Measurements from ENCODE around the gene ZNF775. TPM values are rescaled to one million over a fixed set of nuclear protein-coding genes. Genes with fewer than 3 reads are reported as not detected.

The ZNF775 gene
- total and polyA plus RNA-seq, 2 of the 13 experiments (the other 11 are each of a cell fraction or from before 2014, with no cell fraction given) = 3.1 to 3.2 TPM

- TF ChIP-seq ZBTB43 (CRISPR knock-in tag; conservative IDR thresholded peaks at IDR 0.05) (no peak), MXD1 (CRISPR knock-in tag; IDR thresholded peaks at IDR 0.05) (0 out of 2 replicates have a peak, but pooled peaks have one; percentile 34), ZNF605 (CRISPR knock-in tag; IDR thresholded peaks at IDR 0.05) (0 out of 2 replicates have a peak, but pooled peaks have one; percentile 38), ZNF709 (CRISPR knock-in tag; IDR thresholded peaks at IDR 0.05) (0 out of 2 replicates have a peak, but pooled peaks have one; percentile 3), POLR2G (IDR thresholded peaks at IDR 0.05; ENCODE audit: low read depth, low read length) (0 out of 2 replicates have a peak, but pooled peaks have one; percentile 12), ZNF350 (CRISPR knock-in tag; IDR thresholded peaks at IDR 0.05; ENCODE audit: borderline replicate concordance, low read depth) (peak; percentile 45; the same call in 1 of the 2 replicates), POGK (CRISPR knock-in tag; conservative IDR thresholded peaks at IDR 0.05) (no peak), RBM22 (optimal IDR thresholded peaks at IDR 0.05; ENCODE audit: low read length) (peak; percentile 19), SALL1 (CRISPR knock-in tag; IDR thresholded peaks at IDR 0.05) (0 out of 2 replicates have a peak, but pooled peaks have one; percentile 1), ZSCAN9 (CRISPR knock-in tag; IDR thresholded peaks at IDR 0.05; ENCODE audit: borderline replicate concordance) (0 out of 2 replicates have a peak, but pooled peaks have one; percentile 3), PRMT3 (CRISPR knock-in tag; IDR thresholded peaks at IDR 0.05; ENCODE audit: borderline replicate concordance, low read depth) (0 out of 2 replicates have a peak, but pooled peaks have one; percentile 4), ZNF235 (CRISPR knock-in tag; IDR thresholded peaks at IDR 0.05; ENCODE audit: borderline replicate concordance) (0 out of 2 replicates have a peak, but pooled peaks have one; percentile 10)
These were observed 580 bp downstream of the ZNF775 start (continued) for GRCh38 chr7:150379441-150380379.
